HG03039 (cell line): ENCODE results near the gene HMGCS2.
"Not testable (repeated sequence)": the region's sequence is repeated elsewhere in the genome, so short reads cannot be mapped to it uniquely, and the experiment has no call there.

Experiments used
- ATAC-seq: cut with Tn5 transposase; IDR thresholded peaks from one replicate; pipeline ENCODE4 v1.9.1; 2021; ENCODE audit warnings: mild to moderate bottlenecking, moderate library complexity; ENCODE audit not compliant: unreplicated experiment

HMGCS2 gene

DNA sequence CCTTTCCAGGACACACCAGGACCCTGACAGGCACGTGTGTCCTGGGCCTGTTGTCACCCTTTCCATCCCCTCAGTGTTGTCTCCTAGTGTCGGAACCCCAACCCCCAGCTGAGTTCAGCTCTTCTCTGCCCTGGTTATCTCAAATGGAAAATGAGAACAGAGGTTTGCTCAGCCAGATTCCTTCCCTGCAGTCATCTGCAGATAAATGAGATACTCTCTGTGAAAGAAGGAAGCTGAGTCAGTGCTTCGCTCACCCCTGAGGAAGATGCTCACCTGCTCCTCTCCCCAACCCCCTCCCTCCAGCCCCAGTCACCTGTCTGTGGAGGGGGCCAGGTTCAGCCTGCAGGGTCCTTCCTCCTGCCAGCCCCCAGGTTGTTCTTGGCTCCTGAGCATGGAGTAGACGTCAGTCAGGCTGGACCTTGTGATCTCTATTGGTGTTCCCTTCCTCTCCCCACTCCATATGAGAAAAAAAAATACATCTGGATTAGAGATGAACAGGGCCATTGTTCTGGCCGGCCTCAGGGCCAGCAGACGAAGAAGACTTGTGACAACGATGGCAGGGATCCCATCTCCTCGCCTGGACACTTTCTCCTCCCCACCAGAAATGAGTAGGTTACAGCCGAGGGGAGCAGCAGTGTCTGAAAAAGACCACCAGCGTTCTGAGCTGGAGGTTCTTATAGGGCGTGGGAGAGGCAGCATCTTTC, 36.1 kb downstream of the HMGCS2 start:
- ATAC-seq: no peak

DNA sequence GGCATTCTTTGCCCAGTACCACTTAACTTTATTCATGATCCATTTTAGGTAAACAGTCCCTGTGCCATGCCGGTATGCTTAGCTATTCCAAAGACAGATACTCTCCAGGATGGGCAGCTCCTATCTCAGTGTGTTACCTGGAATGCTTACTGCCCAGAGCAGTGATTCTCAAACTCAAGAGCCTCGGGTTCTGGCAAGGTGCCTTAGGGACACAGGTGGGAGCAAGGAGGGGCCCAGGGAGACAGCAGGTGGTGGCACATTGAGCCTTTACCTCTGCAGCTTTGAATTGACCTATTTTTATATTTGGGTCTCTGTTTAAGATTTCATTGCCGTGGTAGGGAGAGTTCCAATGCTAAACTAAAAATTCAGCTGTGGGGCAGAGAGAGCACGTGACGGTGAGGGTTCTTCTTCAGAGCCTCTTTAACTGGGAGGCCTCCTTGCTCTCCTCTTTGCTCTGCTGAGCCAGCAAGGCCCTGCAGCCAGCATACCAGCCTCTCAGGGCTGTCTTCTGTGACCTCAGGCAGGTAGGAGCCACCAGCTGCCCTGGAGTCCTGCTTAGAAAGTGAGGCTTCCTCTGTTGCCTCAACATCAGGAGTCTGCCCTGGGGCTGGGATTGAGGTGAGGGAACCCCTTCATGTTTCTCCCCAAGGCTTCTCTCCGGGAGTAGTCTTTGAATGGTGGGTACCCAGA, 36.8 kb downstream of the HMGCS2 start:
- no peak for ATAC-seq

DNA sequence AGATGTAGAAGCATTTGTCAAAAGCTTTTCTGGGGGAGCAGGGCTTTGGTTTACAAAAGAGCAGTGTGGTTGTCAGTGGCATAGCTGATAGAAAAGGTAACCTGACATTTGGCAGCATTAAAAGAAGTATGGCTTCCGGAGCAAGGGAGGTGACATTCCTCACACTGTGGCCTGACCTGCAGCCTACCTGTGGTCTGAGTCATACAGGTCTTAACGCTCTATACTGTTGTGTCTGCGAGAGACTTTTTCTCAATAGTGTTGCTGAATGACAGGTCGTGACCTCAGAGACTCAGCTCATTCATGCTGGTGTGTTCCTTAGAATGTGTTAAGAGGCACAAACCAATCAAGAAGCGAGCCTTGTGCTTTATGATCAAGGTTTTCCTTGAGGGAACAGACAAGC, 37.6 kb downstream of the HMGCS2 start:
- ATAC-seq: no peak

DNA sequence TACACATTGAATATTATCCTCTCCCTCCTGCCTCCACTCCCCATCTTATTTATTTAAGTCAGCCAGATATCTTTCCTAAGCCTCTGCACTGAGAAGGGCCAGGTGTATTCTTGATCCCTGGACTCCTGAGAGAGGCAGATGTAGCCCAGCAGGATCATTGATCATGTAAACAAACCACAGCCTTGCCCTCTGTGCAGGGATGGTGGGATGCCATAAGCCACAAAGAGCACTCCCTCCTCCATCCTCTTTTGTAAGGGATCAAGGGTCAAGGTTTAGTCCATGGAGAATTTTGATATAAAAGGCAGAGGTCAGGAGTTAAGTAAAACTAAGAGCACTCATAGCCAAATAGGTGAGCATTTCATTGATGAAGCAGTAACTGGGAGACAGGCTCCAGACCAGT, 39.7 kb downstream of the HMGCS2 start:
- ATAC-seq: no peak

DNA sequence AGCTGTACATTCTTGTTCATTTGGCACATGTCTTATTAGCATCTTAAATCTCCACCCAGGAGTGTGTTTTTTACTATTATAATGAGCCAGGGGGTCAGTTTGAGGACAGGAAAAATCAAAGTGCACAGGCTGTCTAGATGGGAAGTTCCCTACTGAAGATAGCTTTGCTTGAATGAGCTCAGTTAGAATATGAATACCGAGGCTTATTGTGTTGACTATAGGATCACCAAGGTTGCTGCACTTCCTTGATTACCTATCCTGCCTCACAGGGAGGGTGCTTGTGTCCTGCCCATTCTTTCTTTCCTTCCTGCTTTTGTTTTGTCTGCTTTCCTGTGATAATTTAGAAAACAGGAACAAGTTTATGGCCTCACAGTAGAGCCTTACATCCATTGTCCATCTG, 40.7 kb downstream of the HMGCS2 start:
- no peak for ATAC-seq

DNA sequence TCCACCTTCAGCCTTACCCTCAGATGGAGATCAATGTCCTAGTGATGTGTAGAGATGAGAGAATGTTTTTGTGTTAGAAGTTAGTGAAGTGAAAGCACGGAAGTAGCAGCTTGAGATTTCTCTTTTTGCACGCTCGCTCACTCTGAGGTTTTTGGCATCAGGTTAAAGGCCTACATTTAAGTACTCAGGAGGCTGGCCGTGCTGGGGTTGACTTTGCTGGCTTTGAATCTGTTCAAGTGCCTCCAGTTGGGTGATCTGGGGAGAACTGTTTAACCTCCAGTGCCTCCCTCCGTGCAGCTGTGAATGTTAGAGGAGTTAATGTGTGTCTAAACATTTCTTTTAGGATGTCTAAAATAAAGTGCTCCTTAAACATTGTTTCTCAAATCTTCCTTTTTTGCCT, 43.1 kb downstream of the HMGCS2 start:
- ATAC-seq: no peak

DNA sequence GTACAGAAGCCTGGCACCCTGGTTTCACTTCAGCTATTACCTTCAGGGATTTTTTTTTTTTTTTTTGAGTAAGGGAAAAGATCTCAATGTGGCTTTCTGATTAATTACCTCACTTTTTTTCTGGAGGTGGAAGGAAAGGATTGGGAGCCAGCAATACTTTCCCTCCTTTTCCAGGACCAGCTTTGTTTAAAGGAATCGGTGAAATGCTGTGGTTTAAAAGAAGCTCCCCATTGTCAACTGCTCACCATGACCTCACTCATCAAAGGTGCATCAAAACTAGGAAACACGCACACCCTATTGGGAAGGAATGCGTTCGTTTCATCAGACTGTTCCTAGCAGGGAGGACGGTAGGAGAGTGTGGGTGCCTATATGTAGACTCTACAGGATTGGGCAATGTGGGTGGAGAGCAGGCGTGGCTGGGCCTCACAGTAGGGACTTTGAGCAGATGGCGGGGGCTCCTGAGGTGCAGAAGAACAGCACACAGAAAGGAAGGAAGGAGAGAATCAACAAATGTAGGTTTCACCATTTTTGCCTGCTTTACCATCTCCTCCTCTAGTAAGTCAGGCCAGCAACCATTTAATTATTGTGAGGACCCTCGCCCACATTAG, 44.0 kb downstream of the HMGCS2 start:
- ATAC-seq: no peak

DNA sequence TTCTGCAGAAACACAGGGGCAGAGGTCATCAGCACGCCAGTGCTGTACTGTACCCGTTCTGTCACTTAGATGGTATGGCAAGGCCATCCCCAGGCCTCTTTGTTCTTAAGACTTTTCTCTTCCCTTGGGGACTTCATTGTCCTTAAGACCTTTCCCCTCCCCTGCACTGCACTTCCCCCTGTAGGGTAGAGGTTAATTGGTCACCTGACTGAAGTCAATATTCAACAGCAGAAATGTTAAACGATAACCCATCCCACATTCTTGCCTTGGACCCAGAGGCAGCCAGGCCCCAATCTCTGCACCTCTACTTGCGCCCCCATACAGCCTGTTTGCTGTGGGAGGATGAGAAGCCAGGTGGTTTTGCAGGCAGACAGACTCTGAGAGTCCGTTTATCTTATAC, 46.8 kb downstream of the HMGCS2 start:
- ATAC-seq: no peak

DNA sequence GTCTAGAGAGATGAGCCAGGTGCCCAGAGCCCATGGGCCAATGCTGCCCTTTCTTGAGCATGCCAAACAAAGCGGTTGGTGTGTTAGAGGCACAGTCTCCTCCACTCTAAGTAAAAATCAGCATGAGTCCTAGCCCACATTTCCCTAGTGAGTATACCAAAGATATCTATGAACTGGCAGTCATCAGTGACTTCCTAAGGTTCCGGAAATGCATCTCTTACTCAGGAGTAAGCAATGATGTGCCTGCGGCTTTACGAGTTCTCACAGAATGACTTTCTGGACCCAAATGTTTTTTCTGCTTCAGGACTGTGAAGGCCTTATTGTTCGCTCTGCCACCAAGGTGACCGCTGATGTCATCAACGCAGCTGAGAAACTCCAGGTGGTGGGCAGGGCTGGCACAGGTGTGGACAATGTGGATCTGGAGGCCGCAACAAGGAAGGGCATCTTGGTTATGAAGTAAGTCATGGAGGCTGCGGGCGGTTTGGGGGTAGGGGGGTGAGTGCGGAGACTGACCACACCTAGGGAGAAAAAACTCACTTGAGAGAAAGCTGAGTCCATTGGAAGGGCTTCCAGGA, 47.8 kb downstream of the HMGCS2 start:
- ATAC-seq: no peak

DNA sequence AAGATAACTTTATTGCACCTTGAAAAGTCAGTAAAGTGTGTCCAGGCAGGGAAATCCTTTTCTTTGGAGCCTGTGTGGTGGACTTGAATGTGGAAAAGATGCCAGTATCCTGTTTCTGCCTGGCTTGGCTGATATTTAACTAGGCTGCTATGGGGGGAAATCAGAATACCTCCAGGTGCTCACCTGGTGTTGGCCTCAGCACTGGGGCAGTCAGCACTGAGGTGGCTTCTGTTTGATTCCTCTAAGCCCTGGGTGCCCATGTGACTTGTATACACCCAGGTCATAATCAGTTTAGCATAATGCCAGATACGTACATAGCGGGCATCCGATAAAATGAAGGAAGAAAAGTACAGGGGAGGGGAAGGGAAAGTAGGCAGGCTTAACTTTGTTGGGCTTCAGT, 49.7 kb downstream of the HMGCS2 start:
- ATAC-seq: no peak

DNA sequence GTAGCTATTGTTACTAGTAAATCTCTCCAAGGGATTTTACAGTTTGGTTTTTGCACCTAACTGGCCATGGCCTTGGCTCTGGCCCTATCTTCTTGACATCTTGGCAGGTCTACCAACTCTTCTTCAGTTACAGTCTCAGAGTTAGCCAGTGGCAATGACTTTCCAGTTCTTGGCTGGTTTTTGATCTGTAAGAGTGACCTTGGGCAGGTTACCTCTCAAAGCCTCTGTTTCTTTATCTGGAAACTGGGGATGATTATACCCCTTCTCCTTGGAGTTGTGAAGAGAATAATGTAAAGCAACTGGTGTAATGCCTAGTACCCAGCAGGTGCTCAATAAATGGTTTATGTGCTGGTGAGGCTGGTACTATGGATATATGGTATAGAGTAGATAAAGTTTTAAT, 50.3 kb downstream of the HMGCS2 start:
- ATAC-seq: no peak

DNA sequence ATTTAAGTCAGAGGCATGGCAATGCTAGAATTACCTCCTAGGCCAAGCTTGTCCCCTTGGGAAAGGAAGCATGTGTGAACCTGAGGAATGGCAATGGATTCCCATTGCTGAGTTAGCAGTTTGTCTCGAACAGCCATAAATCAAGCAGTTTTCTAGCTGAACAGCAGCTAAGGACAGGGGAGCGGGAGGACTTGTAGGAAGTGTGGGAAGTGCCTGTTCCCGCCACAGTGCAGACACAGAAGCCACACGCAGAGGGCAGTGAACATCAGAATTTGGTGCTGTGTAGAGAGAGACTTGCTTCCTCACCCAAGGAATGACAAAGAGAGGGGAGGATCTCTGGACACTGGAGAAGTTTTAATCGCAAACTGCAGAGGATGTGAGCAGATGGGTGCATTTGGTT, 53.2 kb downstream of the HMGCS2 start:
- ATAC-seq: no peak

DNA sequence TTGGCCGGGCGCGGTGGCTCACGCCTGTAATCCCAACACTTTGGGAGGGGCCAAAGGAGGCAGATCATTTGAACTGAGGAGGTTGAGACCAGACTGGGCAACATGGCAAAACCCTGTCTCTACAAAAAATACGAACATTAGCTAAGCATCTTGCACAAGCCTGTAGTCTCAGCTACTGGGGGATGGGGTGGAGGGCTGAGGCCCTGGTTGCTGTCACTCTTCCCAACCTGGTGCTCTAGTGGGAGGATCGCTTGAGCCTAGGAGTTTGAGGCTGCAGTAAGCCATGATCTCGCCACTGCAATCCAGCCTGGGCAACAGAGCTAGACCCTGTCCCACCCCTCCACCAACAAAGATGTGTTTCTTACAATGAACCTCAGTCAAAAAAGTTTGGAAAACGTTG, 54.1 kb downstream of the HMGCS2 start:
- ATAC-seq: no peak

DNA sequence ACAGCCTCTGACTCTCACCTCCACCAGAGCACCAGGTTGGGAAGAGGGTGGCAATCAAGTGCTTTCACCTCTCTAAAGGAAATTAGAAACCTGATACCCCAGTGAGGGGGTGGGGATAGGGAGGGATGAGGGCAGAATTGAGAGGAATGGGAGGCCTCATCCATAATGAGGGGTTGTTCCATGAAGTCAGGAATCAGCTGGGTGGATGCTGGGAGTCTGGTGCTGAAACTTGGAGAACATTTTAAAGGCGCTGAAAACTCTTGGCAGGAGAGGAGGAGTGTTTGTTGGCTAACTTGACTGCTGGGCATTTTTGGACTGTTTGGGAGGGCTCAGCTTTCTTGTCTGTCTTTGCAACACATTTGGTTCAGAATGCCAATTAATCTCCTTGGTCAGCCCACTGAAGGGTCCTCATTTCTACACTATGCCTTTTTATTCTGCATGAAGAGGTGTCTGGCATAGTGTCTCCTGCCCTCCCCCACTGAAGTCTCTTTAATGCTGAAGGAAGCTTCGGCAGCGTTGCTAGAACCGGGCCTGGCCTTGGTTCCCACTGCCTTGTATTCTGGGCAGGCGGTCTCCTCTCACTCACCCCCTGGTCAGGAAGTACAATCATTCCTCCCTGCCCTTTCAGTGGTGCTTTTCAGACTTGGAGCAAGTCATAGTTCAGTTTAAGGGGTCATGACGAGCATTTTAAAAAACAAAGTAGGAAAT, 54.8 kb downstream of the HMGCS2 start:
- no peak for ATAC-seq

DNA sequence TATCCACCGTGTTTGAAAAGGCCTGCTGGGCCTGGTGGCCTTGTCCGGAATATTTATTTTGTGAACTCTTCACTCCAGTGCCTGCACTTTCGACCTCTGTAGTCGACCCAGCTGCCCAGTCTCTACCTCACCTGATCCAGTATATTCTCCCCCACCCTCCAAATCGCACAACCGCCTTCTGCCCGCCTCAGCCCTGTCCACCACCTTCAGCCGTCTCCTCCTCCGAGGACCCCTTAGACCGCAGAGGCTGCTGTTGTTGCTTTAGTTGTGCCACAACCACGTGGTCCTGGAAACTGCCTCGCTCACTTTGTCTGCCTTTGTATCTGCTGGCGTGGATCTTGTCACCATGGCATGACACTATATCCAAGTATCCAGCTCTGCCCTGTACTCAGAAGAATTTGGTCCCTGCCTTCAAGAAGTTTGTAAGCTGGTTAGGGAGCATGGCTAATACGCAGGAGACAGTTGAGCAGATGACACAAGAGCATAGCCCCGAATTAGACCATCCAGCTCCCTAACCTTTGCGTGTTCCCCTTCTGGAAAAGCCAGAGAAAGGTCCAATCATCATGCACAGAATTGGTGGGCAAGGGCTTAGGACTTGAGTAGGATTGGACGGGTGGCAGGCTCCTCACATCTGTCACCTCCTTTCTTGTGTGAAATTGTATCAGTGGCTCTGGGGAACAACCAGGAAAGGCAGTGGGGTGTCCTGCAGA, 55.5 kb downstream of the HMGCS2 start:
- no peak for ATAC-seq

DNA sequence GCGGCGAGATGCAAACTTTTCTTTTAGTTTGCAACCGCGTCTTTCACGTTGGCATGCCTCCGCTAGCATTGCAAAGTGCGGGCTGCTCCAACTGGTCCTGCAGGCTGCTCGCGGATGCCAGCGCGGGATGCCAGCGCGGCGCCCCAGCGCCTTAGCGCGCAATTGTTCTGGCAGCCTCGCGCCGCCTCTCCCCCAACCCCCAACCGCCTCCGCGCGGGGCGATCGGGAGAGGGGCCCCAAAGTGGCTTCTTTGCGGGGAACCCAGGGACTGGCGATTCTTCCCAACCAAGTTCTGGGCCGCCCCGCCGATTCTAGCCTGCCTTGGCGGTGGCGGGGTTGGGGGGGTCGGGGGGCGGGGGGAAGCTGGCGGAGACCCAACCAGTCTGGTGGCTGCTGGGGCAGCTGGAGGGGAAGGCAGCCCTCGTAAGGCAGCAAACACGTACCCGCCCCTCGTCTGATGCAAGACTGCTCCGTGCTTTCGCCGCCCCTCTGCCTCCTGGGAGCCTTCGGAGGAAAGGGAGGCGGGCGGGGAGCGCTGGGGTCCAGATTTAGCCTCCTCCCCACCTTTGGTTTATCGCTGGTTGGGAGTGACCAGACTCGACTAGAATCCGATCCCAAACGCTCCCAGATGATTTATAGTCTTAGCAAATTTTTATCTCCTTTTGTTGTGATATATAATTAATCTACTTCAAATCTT, 56.2 kb downstream of the HMGCS2 start:
- no peak for ATAC-seq

DNA sequence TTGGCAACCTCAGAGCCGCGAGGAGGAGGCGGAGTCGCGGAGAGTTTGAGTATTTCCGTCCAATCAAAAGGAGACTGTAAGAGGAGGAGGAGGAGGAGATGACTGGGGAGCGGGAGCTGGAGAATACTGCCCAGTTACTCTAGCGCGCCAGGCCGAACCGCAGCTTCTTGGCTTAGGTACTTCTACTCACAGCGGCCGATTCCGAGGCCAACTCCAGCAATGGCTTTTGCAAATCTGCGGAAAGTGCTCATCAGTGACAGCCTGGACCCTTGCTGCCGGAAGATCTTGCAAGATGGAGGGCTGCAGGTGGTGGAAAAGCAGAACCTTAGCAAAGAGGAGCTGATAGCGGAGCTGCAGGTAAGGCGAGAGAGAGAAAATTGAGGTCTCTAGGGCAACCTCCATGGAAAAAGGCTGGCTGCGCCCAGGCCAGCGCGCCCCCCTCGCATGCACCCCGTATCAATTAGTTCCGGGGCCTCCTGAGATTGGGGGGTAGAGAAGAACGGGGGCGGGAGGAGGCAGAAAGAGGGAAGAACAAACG, 56.8 kb downstream of the HMGCS2 start, which contains the start of gene PHGDH:
PHGDH (plus strand) TSS at position 131 of the 538 bp plus-strand sequence; CDS start at position 220, 89 bp downstream.
- ATAC-seq: peak; percentile 58

DNA sequence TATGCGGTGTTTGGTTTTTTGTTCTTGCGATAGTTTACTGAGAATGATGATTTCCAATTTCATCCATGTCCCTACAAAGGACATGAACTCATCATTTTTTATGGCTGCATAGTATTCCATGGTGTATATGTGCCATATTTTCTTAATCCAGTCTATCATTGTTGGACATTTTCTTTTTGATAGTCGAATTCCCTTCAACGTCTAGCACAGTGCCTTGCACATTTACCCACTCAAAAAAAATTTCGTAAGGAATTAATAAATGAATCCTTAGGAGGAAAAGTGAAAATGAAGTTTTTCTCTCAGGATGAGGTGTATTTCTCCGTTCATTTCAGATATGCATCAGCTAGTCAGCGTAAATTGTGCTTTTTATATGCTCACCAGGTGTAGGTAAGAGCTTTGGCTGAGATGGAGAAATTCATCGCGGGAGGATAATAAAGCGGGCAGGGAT, 57.3 kb downstream of the HMGCS2 start:
- ATAC-seq: not testable (repeated sequence)

DNA sequence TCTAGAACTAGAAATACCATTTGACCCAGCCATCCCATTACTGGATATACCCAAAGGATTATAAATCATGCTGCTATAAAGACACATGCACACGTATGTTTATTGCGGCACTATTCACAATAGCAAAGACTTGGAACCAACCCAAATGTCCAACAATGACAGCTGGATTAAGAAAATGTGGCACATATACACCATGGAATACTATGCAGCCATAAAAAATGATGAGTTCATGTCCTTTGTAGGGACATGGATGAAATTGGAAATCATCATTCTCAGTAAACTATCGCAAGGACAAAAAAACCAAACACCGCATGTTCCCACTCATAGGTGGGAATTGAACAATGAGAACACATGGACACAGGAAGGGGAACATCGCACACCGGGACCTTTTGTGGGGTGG, 62.1 kb downstream of the HMGCS2 start:
- not testable (repeated sequence) for ATAC-seq
